K562 (cell line): ENCODE results near the gene ANTKMT. TPM values are rescaled to one million over a fixed set of nuclear protein-coding genes. Genes with fewer than 3 reads are reported as not detected.

Experiments
- HMGN3 ChIP-seq: IDR thresholded peaks from 2 replicates; pipeline ENCODE4 v1.6.1; 2011; ENCODE audit warnings: borderline replicate concordance, low read depth, mild to moderate bottlenecking, mixed read lengths, low read length; ENCODE audit not compliant: insufficient read length; ENCODE audit errors: extremely low read depth
- HOXB6 ChIP-seq: fragments of 250-450 bp; sonication (Bioruptor Pico); IDR thresholded peaks from 2 replicates; pipeline ENCODE4 v1.5.1; 2022; ENCODE audit warnings: mild to moderate bottlenecking, borderline replicate concordance
- JUN ChIP-seq, 2 experiments: sonication (generic) in 1 of 2; formaldehyde crosslinking in 1 of 2; IDR thresholded peaks; 2 replicates each; pipeline versions ENCODE4 v1.6.1 to v1.8.0; 2012 to 2022; ENCODE audit warnings: borderline replicate concordance in 2 of 2, mild to moderate bottlenecking in 2 of 2, improper control_type of control experiment in 1 of 2, low read depth in 1 of 2, low read length in 1 of 2, missing genetic modification reagents in 1 of 2
- NR2C2 ChIP-seq, 2 experiments: fragments of 200-800 bp in 1 of 2; sonication (Bioruptor generic) in 1 of 2; sonication (generic) in 1 of 2; formaldehyde crosslinking in 1 of 2; IDR thresholded peaks; 2 replicates each; pipeline versions ENCODE4 v1.6.1 to v1.8.0; 2016 to 2022; ENCODE audit warnings: mild to moderate bottlenecking in 1 of 2, missing compliant biosample characterization in 1 of 2, missing genetic modification characterization in 1 of 2, missing genetic modification reagents in 1 of 2
- RBM25 ChIP-seq: fragments of 200-400 bp; formaldehyde crosslinking; IDR thresholded peaks from 2 replicates; pipeline ENCODE4 v1.6.1; 2018; ENCODE audit warnings: low read length, low read depth, moderate library complexity; ENCODE audit not compliant: severe bottlenecking
- SMAD4 ChIP-seq: fragments of 250-450 bp; sonication (Bioruptor Pico); conservative IDR thresholded peaks from 2 replicates; pipeline ENCODE4 v1.8.0; 2021; ENCODE audit warnings: inconsistent platforms, mild to moderate bottlenecking, moderate library complexity
- ZC3H8 ChIP-seq: fragments of 450-650 bp; IDR thresholded peaks from 2 replicates; pipeline ENCODE4 v1.6.1; 2017
- ZNF175 ChIP-seq: fragments of 200-800 bp; sonication (Bioruptor generic); IDR thresholded peaks from 2 replicates; pipeline ENCODE4 v1.6.1; 2016; ENCODE audit warnings: low read depth, mild to moderate bottlenecking, missing genetic modification characterization, missing compliant biosample characterization
- ZNF668 ChIP-seq: fragments of 250-450 bp; sonication (Bioruptor Pico); IDR thresholded peaks from 2 replicates; pipeline ENCODE4 v1.8.0; 2022; ENCODE audit warnings: mild to moderate bottlenecking, inconsistent platforms
- polyA plus RNA-seq, 8 experiments: library from polyadenylated mRNA; depleted of rRNA in 4 of 8; stranded (reverse) in 5 of 8; unstranded in 3 of 8; fragments of >200 nt; fragmentation: Nextera tagmentation in 2 of 8; fragmentation: Illumina TruSeq in 1 of 8; extraction: Ambion mirVana in 2 of 8; extraction: Trizol in 1 of 8; gene quantifications; 2 replicates each; pipeline versions ENCODE4 v1.2.1 to v1.2.3, GENCODE V29; 2011 to 2014; ENCODE audit warnings: inconsistent platforms in 1 of 8, missing spikeins in 1 of 8
- total RNA-seq, 7 experiments: library from RNA; depleted of rRNA in 6 of 7; stranded (reverse); fragments of >200 nt in 6 of 7; fragmentation: Illumina TruSeq in 2 of 7; extraction: Trizol in 2 of 7; gene quantifications; 2 replicates each; pipeline versions ENCODE4 v1.2.1 to v1.2.3, GENCODE V29; 2011 to 2021; ENCODE audit warnings: low replicate concordance in 1 of 7
- TF ChIP-seq, protein P1 (sequence below), 2 experiments: fragments of 450-650 bp; formaldehyde crosslinking in 1 of 2; IDR thresholded peaks; 2 replicates each; pipeline versions ENCODE4 v1.4.0 to v1.6.1; 2014 to 2020; ENCODE audit warnings: mild to moderate bottlenecking in 2 of 2, borderline replicate concordance in 1 of 2, low read depth in 1 of 2
- TF ChIP-seq, protein P2 (sequence below), 2 experiments: IDR thresholded peaks; 2 replicates each; pipeline ENCODE4 v1.6.1; 2011; ENCODE audit warnings: borderline replicate concordance in 1 of 2, control low read depth in 1 of 2, low read depth in 1 of 2, low read length in 1 of 2, mild to moderate bottlenecking in 1 of 2, mixed read lengths in 1 of 2, moderate library complexity in 1 of 2; ENCODE audit not compliant: insufficient read depth in 1 of 2, insufficient read length in 1 of 2, poor library complexity in 1 of 2, severe bottlenecking in 1 of 2; ENCODE audit errors: extremely low read depth in 1 of 2
- TF ChIP-seq, protein P3 (sequence below): fragments of 450-650 bp; IDR thresholded peaks from 2 replicates; pipeline ENCODE4 v1.7.1; 2018; ENCODE audit warnings: mild to moderate bottlenecking, low read depth; ENCODE audit not compliant: partially characterized antibody

ANTKMT gene
- total and polyA plus RNA-seq, 9 of the 15 experiments (the other 6 are each of a cell fraction or from before 2014, with no cell fraction given) = 0.58 to 217 (median 19.1) TPM

DNA sequence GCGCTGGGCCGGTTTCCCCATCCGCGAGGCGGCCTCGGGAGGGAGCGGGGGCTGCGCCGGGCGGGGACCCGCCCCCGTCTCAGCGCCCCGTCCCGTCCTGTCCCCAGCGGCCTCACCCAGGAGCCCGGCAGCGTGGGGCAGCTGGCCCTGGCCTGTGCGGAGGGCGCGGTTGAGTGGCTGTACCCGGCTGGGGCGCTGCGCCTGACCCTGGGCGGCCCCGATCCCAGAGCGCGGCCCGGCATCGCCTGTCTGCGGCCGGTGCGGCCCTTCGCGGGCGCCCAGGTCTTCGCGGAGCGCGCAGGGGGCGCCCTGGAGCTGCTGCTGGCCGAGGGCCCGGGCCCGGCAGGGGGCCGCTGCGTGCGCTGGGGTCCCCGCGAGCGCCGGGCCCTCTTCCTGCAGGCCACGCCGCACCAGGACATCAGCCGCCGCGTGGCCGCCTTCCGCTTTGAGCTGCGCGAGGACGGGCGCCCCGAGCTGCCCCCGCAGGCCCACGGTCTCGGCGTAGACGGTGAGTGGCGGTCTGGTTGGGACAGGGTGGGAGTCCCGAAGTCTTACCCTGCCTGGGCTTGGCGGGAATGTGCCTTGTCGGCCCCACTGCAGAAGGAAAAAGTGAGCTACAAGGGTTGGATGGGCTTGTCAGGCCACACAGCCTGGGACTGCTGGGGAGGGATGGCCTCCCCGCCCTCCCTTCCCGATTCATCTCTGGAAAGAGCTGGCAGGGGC is 5.3 kb upstream of the ANTKMT start (continued):
- TF ChIP-seq SMAD4 (0 out of 2 replicates have a peak, but pooled peaks have one; percentile 38), NR2C2 (CRISPR knock-in tag; IDR thresholded peaks at IDR 0.05) (no peak), NR2C2 (tag; IDR thresholded peaks at IDR 0.05) (no peak), ZNF668 (CRISPR knock-in tag) (no peak), ZC3H8 (no peak), ZNF175 (CRISPR knock-in tag) (no peak), HMGN3 (no peak), HOXB6 (no peak), RBM25 (peak; percentile 14), JUN (IDR thresholded peaks at IDR 0.05; ENCODE audit: borderline replicate concordance, low read depth, low read length) (no peak), JUN (CRISPR knock-in tag; IDR thresholded peaks at IDR 0.05; ENCODE audit: borderline replicate concordance) (no peak)
- TF ChIP-seq, protein P1, sequence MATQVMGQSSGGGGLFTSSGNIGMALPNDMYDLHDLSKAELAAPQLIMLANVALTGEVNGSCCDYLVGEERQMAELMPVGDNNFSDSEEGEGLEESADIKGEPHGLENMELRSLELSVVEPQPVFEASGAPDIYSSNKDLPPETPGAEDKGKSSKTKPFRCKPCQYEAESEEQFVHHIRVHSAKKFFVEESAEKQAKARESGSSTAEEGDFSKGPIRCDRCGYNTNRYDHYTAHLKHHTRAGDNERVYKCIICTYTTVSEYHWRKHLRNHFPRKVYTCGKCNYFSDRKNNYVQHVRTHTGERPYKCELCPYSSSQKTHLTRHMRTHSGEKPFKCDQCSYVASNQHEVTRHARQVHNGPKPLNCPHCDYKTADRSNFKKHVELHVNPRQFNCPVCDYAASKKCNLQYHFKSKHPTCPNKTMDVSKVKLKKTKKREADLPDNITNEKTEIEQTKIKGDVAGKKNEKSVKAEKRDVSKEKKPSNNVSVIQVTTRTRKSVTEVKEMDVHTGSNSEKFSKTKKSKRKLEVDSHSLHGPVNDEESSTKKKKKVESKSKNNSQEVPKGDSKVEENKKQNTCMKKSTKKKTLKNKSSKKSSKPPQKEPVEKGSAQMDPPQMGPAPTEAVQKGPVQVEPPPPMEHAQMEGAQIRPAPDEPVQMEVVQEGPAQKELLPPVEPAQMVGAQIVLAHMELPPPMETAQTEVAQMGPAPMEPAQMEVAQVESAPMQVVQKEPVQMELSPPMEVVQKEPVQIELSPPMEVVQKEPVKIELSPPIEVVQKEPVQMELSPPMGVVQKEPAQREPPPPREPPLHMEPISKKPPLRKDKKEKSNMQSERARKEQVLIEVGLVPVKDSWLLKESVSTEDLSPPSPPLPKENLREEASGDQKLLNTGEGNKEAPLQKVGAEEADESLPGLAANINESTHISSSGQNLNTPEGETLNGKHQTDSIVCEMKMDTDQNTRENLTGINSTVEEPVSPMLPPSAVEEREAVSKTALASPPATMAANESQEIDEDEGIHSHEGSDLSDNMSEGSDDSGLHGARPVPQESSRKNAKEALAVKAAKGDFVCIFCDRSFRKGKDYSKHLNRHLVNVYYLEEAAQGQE (IDR thresholded peaks at IDR 0.05; ENCODE audit: borderline replicate concordance) = no peak
- TF ChIP-seq, protein P1 (CRISPR knock-in tag; IDR thresholded peaks at IDR 0.05; ENCODE audit: low read depth) = 0 out of 2 replicates have a peak, but pooled peaks have one; percentile 34
- TF ChIP-seq, protein P2, sequence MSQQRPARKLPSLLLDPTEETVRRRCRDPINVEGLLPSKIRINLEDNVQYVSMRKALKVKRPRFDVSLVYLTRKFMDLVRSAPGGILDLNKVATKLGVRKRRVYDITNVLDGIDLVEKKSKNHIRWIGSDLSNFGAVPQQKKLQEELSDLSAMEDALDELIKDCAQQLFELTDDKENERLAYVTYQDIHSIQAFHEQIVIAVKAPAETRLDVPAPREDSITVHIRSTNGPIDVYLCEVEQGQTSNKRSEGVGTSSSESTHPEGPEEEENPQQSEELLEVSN (IDR thresholded peaks at IDR 0.05; ENCODE audit: borderline replicate concordance in 1 of 2, extremely low read depth in 1 of 2, insufficient read depth in 1 of 2, insufficient read length in 1 of 2, low read depth in 1 of 2, low read length in 1 of 2, poor library complexity in 1 of 2, severe bottlenecking in 1 of 2) = peak; percentile 28 to 59
- TF ChIP-seq, protein P3, sequence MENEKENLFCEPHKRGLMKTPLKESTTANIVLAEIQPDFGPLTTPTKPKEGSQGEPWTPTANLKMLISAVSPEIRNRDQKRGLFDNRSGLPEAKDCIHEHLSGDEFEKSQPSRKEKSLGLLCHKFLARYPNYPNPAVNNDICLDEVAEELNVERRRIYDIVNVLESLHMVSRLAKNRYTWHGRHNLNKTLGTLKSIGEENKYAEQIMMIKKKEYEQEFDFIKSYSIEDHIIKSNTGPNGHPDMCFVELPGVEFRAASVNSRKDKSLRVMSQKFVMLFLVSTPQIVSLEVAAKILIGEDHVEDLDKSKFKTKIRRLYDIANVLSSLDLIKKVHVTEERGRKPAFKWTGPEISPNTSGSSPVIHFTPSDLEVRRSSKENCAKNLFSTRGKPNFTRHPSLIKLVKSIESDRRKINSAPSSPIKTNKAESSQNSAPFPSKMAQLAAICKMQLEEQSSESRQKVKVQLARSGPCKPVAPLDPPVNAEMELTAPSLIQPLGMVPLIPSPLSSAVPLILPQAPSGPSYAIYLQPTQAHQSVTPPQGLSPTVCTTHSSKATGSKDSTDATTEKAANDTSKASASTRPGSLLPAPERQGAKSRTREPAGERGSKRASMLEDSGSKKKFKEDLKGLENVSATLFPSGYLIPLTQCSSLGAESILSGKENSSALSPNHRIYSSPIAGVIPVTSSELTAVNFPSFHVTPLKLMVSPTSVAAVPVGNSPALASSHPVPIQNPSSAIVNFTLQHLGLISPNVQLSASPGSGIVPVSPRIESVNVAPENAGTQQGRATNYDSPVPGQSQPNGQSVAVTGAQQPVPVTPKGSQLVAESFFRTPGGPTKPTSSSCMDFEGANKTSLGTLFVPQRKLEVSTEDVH = no peak
